ENCODE data around the gene MPP2.

Gene MPP2

GRCh38 chr17:43888548-43888947 is 18.8 kb downstream of the MPP2 start:
- DNase-seq (ENCODE audit: low read depth), result no peak
- in situ Hi-C loops (cut with HindIII; ENCODE audit: low sequenced_read_pairs), result no loop called here
- TF ChIP-seq CTCF (IDR thresholded peaks at IDR 0.05; ENCODE audit: low read depth, low read length, missing control alignments), result no peak
- H3K4me3 ChIP-seq (ENCODE audit: low read depth, low read length), result no peak overlapping the region

- TF ChIP-seq CTCF (IDR thresholded peaks at IDR 0.05; ENCODE audit: low read depth, low read length, missing control alignments), result no peak
- no peak for DNase-seq (ENCODE audit: low read depth)
- no peak overlapping the region for H3K4me3 ChIP-seq (ENCODE audit: low read depth, low read length)
- in situ Hi-C loops (cut with HindIII; ENCODE audit: low sequenced_read_pairs), result no loop called here
These were observed 24.4 kb downstream of the MPP2 start for GRCh38 chr17:43882761-43883415.

GRCh38 chr17:43881758-43882505 is 25.4 kb downstream of the MPP2 start:
- no peak for TF ChIP-seq CTCF (IDR thresholded peaks at IDR 0.05; ENCODE audit: low read depth, low read length, missing control alignments)
- in situ Hi-C loops (cut with HindIII; ENCODE audit: low sequenced_read_pairs), result no loop called here
- H3K4me3 ChIP-seq (ENCODE audit: low read depth, low read length), result no peak overlapping the region
- DNase-seq (ENCODE audit: low read depth), result no peak

GRCh38 chr17:43881181-43881580 is 26.2 kb downstream of the MPP2 start:
- in situ Hi-C loops (cut with HindIII; ENCODE audit: low sequenced_read_pairs), result no loop called here
- TF ChIP-seq CTCF (IDR thresholded peaks at IDR 0.05; ENCODE audit: low read depth, low read length, missing control alignments), result no peak

GRCh38 chr17:43880420-43880991 is 26.8 kb downstream of the MPP2 start:
- in situ Hi-C loops (cut with HindIII; ENCODE audit: low sequenced_read_pairs), result no loop called here
- peak; percentile 73 for TF ChIP-seq CTCF (IDR thresholded peaks at IDR 0.05; ENCODE audit: low read depth, low read length, missing control alignments)
- no peak overlapping the region for H3K4me3 ChIP-seq (ENCODE audit: low read depth, low read length)
- DNase-seq (ENCODE audit: low read depth), result no peak

More at GRCh38 chr17:43881181-43881580, 26.2 kb downstream of the MPP2 start:
- H3K4me3 ChIP-seq (ENCODE audit: low read depth, low read length), result no peak overlapping the region
- no peak for DNase-seq (ENCODE audit: low read depth)

- no peak overlapping the region for H3K4me3 ChIP-seq (ENCODE audit: low read depth, low read length)
- no peak for TF ChIP-seq CTCF (IDR thresholded peaks at IDR 0.05; ENCODE audit: low read depth, low read length, missing control alignments)
- in situ Hi-C loops (cut with HindIII; ENCODE audit: low sequenced_read_pairs), result no loop called here
- no peak for DNase-seq (ENCODE audit: low read depth)
These were observed 27.5 kb downstream of the MPP2 start for GRCh38 chr17:43879723-43880419.

Data from astrocyte of the cerebellum (primary cell).